ENCODE measurements around the gene MYZAP. TPM values are rescaled to one million over a fixed set of nuclear protein-coding genes. Genes with fewer than 3 reads are reported as not detected.

MYZAP gene
- total RNA-seq, 1 experiment from 2014 or later: 0.68 TPM

DNA sequence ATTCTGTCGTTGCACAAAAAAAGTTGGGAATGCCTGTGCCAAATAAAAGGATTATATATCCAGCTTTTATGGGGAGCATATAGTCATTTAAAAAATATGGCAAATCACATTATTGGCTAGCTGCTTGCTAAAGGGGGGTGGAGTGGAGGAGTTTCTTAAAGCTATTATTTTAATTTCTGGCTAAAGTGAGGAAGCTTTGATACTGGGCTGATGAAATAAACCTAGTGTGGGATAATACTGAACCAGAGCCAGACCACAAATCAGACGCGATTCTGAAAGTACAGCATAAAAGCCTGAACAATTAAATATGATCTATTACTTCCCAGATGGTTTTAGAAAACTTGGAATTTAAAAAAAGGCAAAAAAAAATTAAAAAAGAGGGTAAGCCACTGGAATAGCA lies 129.2 kb downstream of the MYZAP start:
- TF ChIP-seq, protein P1, sequence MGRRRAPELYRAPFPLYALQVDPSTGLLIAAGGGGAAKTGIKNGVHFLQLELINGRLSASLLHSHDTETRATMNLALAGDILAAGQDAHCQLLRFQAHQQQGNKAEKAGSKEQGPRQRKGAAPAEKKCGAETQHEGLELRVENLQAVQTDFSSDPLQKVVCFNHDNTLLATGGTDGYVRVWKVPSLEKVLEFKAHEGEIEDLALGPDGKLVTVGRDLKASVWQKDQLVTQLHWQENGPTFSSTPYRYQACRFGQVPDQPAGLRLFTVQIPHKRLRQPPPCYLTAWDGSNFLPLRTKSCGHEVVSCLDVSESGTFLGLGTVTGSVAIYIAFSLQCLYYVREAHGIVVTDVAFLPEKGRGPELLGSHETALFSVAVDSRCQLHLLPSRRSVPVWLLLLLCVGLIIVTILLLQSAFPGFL (CRISPR knock-in tag; IDR thresholded peaks at IDR 0.05; ENCODE audit: borderline replicate concordance): no peak
- TF ChIP-seq JUN (CRISPR knock-in tag; IDR thresholded peaks at IDR 0.05) (no peak), TCF7 (CRISPR knock-in tag; IDR thresholded peaks at IDR 0.05; ENCODE audit: low read depth) (no peak), NFYB (CRISPR knock-in tag; conservative IDR thresholded peaks at IDR 0.05; ENCODE audit: low read depth) (no peak), TEAD1 (CRISPR knock-in tag; IDR thresholded peaks at IDR 0.05) (no peak), ZNF263 (CRISPR knock-in tag; IDR thresholded peaks at IDR 0.05; ENCODE audit: low read depth) (no peak)
- TF ChIP-seq, protein P2, sequence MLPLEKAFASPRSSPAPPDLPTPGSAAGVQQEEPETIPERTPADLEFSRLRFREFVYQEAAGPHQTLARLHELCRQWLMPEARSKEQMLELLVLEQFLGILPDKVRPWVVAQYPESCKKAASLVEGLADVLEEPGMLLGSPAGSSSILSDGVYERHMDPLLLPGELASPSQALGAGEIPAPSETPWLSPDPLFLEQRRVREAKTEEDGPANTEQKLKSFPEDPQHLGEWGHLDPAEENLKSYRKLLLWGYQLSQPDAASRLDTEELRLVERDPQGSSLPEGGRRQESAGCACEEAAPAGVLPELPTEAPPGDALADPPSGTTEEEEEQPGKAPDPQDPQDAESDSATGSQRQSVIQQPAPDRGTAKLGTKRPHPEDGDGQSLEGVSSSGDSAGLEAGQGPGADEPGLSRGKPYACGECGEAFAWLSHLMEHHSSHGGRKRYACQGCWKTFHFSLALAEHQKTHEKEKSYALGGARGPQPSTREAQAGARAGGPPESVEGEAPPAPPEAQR (CRISPR knock-in tag; IDR thresholded peaks at IDR 0.05): no peak
- H3K9me3 Mint-ChIP-seq: peaks cover 13% of the 10 kb centered on the region
- H3K4me3 Mint-ChIP-seq: no peak overlapping the region
- ATAC-seq: no peak
- POLR2A ChIA-PET: no interaction called here
- H3K27me3 Mint-ChIP-seq (ENCODE audit: low read depth): no peaks in the 10 kb centered on the region
- no peaks in the 10 kb centered on the region for H3K4me1 Mint-ChIP-seq
- DNase-seq (ENCODE audit: low spot score): no peak
- peaks cover 29% of the 10 kb centered on the region for H3K36me3 Mint-ChIP-seq
- H3K27ac Mint-ChIP-seq: no peak overlapping the region
- CTCF ChIA-PET: interaction anchor here (3.0 kb wide), 1 partner anchor 11 kb away, joined by 17 read pairs; no protein-coding TSS in a partner anchor

DNA sequence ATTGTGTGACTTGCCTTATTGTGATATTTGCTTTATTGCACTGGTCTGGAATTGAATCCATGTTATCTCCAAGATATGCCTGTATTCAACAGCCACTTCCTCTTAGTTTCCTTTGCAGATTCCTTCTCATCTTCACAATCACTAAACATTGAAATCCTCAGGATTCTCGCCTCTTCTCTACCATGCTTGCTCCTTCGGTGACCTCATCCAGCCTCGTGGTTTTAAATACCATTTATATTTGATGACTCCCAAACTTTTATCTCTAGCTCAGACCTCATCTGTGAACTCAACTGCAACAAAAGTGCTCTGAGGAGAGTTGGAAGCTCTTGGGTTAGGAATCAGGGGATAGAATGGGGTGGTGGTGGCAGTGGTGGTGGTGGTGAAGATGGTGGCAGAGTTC lies 134.7 kb downstream of the MYZAP start:
- DNase-seq (ENCODE audit: low spot score) (no peak), ATAC-seq (no peak)
- 0 out of 2 replicates have a peak, but pooled peaks cover 3% of the 10 kb centered on the region for H3K36me3 Mint-ChIP-seq
- no peaks in the 10 kb centered on the region for H3K27me3 Mint-ChIP-seq (ENCODE audit: low read depth)
- H3K4me1 Mint-ChIP-seq: peaks cover under 1% of the 10 kb centered on the region; the same call in 1 of the 2 replicates
- H3K4me3 Mint-ChIP-seq: no peak overlapping the region
- no peak overlapping the region for H3K27ac Mint-ChIP-seq
- H3K9me3 Mint-ChIP-seq: peaks cover 5% of the 10 kb centered on the region
- ChIA-PET POLR2A (no interaction called here), CTCF (no interaction called here)
- TF ChIP-seq, protein P3, sequence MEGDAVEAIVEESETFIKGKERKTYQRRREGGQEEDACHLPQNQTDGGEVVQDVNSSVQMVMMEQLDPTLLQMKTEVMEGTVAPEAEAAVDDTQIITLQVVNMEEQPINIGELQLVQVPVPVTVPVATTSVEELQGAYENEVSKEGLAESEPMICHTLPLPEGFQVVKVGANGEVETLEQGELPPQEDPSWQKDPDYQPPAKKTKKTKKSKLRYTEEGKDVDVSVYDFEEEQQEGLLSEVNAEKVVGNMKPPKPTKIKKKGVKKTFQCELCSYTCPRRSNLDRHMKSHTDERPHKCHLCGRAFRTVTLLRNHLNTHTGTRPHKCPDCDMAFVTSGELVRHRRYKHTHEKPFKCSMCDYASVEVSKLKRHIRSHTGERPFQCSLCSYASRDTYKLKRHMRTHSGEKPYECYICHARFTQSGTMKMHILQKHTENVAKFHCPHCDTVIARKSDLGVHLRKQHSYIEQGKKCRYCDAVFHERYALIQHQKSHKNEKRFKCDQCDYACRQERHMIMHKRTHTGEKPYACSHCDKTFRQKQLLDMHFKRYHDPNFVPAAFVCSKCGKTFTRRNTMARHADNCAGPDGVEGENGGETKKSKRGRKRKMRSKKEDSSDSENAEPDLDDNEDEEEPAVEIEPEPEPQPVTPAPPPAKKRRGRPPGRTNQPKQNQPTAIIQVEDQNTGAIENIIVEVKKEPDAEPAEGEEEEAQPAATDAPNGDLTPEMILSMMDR (IDR thresholded peaks at IDR 0.05): no peak
- TF ChIP-seq EMX1 (CRISPR knock-in tag; IDR thresholded peaks at IDR 0.05) (no peak), RELA (CRISPR knock-in tag; IDR thresholded peaks at IDR 0.05; ENCODE audit: borderline replicate concordance) (no peak), CREM (CRISPR knock-in tag; IDR thresholded peaks at IDR 0.05) (no peak), OVOL2 (CRISPR knock-in tag; IDR thresholded peaks at IDR 0.05; ENCODE audit: borderline replicate concordance) (no peak), SP1 (CRISPR knock-in tag; conservative IDR thresholded peaks at IDR 0.05) (no peak), NR1H2 (CRISPR knock-in tag; IDR thresholded peaks at IDR 0.05) (no peak), FOXJ3 (CRISPR knock-in tag; IDR thresholded peaks at IDR 0.05; ENCODE audit: borderline replicate concordance) (no peak), PRRX2 (CRISPR knock-in tag; IDR thresholded peaks at IDR 0.05) (no peak), NR2C2 (CRISPR knock-in tag; IDR thresholded peaks at IDR 0.05) (no peak), ZBTB21 (CRISPR knock-in tag; IDR thresholded peaks at IDR 0.05; ENCODE audit: borderline replicate concordance) (no peak)
- TF ChIP-seq, protein P4, sequence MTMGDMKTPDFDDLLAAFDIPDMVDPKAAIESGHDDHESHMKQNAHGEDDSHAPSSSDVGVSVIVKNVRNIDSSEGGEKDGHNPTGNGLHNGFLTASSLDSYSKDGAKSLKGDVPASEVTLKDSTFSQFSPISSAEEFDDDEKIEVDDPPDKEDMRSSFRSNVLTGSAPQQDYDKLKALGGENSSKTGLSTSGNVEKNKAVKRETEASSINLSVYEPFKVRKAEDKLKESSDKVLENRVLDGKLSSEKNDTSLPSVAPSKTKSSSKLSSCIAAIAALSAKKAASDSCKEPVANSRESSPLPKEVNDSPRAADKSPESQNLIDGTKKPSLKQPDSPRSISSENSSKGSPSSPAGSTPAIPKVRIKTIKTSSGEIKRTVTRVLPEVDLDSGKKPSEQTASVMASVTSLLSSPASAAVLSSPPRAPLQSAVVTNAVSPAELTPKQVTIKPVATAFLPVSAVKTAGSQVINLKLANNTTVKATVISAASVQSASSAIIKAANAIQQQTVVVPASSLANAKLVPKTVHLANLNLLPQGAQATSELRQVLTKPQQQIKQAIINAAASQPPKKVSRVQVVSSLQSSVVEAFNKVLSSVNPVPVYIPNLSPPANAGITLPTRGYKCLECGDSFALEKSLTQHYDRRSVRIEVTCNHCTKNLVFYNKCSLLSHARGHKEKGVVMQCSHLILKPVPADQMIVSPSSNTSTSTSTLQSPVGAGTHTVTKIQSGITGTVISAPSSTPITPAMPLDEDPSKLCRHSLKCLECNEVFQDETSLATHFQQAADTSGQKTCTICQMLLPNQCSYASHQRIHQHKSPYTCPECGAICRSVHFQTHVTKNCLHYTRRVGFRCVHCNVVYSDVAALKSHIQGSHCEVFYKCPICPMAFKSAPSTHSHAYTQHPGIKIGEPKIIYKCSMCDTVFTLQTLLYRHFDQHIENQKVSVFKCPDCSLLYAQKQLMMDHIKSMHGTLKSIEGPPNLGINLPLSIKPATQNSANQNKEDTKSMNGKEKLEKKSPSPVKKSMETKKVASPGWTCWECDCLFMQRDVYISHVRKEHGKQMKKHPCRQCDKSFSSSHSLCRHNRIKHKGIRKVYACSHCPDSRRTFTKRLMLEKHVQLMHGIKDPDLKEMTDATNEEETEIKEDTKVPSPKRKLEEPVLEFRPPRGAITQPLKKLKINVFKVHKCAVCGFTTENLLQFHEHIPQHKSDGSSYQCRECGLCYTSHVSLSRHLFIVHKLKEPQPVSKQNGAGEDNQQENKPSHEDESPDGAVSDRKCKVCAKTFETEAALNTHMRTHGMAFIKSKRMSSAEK (CRISPR knock-in tag; IDR thresholded peaks at IDR 0.05; ENCODE audit: borderline replicate concordance): no peak
- TF ChIP-seq, protein P5, sequence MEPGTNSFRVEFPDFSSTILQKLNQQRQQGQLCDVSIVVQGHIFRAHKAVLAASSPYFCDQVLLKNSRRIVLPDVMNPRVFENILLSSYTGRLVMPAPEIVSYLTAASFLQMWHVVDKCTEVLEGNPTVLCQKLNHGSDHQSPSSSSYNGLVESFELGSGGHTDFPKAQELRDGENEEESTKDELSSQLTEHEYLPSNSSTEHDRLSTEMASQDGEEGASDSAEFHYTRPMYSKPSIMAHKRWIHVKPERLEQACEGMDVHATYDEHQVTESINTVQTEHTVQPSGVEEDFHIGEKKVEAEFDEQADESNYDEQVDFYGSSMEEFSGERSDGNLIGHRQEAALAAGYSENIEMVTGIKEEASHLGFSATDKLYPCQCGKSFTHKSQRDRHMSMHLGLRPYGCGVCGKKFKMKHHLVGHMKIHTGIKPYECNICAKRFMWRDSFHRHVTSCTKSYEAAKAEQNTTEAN (CRISPR knock-in tag; IDR thresholded peaks at IDR 0.05): no peak
- TF ChIP-seq, protein P6, sequence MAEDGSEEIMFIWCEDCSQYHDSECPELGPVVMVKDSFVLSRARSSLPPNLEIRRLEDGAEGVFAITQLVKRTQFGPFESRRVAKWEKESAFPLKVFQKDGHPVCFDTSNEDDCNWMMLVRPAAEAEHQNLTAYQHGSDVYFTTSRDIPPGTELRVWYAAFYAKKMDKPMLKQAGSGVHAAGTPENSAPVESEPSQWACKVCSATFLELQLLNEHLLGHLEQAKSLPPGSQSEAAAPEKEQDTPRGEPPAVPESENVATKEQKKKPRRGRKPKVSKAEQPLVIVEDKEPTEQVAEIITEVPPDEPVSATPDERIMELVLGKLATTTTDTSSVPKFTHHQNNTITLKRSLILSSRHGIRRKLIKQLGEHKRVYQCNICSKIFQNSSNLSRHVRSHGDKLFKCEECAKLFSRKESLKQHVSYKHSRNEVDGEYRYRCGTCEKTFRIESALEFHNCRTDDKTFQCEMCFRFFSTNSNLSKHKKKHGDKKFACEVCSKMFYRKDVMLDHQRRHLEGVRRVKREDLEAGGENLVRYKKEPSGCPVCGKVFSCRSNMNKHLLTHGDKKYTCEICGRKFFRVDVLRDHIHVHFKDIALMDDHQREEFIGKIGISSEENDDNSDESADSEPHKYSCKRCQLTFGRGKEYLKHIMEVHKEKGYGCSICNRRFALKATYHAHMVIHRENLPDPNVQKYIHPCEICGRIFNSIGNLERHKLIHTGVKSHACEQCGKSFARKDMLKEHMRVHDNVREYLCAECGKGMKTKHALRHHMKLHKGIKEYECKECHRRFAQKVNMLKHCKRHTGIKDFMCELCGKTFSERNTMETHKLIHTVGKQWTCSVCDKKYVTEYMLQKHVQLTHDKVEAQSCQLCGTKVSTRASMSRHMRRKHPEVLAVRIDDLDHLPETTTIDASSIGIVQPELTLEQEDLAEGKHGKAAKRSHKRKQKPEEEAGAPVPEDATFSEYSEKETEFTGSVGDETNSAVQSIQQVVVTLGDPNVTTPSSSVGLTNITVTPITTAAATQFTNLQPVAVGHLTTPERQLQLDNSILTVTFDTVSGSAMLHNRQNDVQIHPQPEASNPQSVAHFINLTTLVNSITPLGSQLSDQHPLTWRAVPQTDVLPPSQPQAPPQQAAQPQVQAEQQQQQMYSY (CRISPR knock-in tag; IDR thresholded peaks at IDR 0.05): no peak
- TF ChIP-seq, protein P7, sequence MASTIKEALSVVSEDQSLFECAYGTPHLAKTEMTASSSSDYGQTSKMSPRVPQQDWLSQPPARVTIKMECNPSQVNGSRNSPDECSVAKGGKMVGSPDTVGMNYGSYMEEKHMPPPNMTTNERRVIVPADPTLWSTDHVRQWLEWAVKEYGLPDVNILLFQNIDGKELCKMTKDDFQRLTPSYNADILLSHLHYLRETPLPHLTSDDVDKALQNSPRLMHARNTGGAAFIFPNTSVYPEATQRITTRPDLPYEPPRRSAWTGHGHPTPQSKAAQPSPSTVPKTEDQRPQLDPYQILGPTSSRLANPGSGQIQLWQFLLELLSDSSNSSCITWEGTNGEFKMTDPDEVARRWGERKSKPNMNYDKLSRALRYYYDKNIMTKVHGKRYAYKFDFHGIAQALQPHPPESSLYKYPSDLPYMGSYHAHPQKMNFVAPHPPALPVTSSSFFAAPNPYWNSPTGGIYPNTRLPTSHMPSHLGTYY (CRISPR knock-in tag; IDR thresholded peaks at IDR 0.05): no peak
